Breast epithelium (tissue), 3 donors: ENCODE results near the gene CCSER1.

Experiments
- POLR2AphosphoS5 ChIP-seq, 3 donors: sonication (generic); formaldehyde crosslinking; IDR thresholded peaks; one replicate each; pipeline ENCODE4 v1.6.1; 2017; ENCODE audit warnings: antibody characterized with exemption in 3 of 3
- TF ChIP-seq, protein P1 (sequence below), 3 donors: fragments of 450-650 bp; IDR thresholded peaks; one replicate each; pipeline ENCODE4 v1.5.1; 2016 to 2017; ENCODE audit warnings: antibody characterized with exemption in 3 of 3, mild to moderate bottlenecking in 3 of 3, moderate library complexity in 3 of 3

DNA sequence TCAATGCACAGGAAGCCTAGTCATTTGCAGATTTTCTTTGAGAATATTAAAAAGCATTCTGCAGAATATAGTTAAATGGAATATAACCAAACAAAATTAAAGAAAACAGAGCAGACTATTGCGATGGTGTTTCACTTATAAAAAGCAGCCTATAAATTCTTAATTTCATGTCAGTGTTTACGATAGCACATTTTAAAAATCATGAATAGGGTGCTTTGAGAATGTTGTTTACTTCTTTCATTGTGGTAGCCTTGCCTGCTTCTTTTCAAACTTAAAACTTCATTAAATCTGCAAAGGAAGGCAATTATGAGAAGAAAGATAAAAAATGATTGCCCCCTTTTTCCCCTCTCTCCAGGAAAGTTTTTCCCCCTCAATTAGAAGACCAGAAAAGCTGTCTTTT, 748.6 kb downstream of the CCSER1 start:
- TF ChIP-seq, protein P1, sequence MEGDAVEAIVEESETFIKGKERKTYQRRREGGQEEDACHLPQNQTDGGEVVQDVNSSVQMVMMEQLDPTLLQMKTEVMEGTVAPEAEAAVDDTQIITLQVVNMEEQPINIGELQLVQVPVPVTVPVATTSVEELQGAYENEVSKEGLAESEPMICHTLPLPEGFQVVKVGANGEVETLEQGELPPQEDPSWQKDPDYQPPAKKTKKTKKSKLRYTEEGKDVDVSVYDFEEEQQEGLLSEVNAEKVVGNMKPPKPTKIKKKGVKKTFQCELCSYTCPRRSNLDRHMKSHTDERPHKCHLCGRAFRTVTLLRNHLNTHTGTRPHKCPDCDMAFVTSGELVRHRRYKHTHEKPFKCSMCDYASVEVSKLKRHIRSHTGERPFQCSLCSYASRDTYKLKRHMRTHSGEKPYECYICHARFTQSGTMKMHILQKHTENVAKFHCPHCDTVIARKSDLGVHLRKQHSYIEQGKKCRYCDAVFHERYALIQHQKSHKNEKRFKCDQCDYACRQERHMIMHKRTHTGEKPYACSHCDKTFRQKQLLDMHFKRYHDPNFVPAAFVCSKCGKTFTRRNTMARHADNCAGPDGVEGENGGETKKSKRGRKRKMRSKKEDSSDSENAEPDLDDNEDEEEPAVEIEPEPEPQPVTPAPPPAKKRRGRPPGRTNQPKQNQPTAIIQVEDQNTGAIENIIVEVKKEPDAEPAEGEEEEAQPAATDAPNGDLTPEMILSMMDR (IDR thresholded peaks at IDR 0.05) = no peak
- TF ChIP-seq POLR2AphosphoS5 (IDR thresholded peaks at IDR 0.05) = no peak
